ENCODE results near the gene ATF4.

GRCh38 chr22:39482768-39483167 lies 37.6 kb upstream of the ATF4 start:
- TF ChIP-seq TCF12 (IDR thresholded peaks at IDR 0.05; ENCODE audit: low read depth) = no peak
- TF ChIP-seq TAF1 (IDR thresholded peaks at IDR 0.05; ENCODE audit: low read depth) = no peak
